GM21447 (cell line): ENCODE data around the gene KCNMB1.

ENCODE experiments used
- ATAC-seq: cut with Tn5 transposase; IDR thresholded peaks from one replicate; pipeline ENCODE4 v1.9.1; 2021; ENCODE audit not compliant: unreplicated experiment

KCNMB1 gene

DNA sequence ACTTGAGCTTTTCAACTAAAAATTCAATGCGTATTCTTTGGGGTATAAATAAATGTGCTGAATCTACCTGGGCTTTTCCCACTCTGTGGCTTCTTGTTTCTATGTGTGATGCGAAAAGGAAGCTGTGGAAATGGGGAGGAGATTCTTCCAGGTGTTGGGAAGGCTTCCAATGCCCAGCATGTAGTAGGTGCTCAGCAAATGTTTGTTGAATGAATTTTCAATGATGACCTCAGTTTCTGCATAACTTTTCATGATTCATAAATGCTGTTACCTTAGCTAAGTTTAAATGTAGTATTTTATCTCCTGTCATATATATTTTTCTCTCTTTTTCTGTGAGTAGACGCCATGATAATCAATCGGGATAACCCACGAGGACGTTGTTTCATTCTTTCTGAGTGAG lies 25.6 kb upstream of the KCNMB1 start:
- ATAC-seq = no peak

DNA sequence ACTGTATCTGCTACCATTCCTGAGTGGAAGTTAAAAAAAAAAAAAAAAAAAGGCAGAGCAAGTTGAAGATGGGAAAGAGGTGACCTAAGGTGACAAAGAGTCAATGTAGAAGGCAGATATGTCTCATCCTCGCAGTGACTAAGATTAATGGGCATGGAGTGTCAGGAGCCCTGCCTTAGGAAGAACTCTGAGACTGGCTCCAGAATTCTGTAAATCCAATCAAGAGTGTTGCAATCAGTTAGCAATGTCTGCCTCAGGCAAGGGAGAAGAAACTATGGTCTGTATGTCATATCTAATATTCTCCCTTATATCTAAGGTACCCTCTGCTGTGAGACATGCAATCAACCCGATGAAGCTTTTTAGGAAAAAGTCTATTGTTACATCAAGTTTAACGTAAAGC lies 24.7 kb upstream of the KCNMB1 start:
- ATAC-seq = no peak

DNA sequence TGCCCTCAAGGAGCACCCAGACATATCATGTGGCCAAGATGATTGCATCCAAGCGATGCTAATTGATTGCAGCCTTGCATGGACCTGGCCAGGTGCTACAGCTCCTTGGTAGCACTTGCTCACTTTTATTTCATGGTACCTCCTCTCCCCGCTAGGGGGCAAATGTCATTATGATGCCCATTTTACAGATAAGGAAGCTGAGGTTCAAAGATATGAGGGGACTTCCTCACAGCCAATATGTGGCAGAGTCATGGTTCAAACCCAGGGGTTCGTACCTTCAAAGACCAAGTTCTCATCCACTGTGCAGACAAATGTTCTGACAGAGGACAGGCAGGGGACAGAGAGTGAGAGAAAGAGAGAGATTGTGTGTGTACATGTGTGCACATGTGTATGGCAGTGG lies 21.9 kb upstream of the KCNMB1 start:
- no peak for ATAC-seq

- ATAC-seq = no peak
These were observed 21.2 kb upstream of the KCNMB1 start for GRCh38 chr5:170410401-170410800.

- ATAC-seq = no peak
These were observed 19.9 kb upstream of the KCNMB1 start for GRCh38 chr5:170408877-170409660.

DNA sequence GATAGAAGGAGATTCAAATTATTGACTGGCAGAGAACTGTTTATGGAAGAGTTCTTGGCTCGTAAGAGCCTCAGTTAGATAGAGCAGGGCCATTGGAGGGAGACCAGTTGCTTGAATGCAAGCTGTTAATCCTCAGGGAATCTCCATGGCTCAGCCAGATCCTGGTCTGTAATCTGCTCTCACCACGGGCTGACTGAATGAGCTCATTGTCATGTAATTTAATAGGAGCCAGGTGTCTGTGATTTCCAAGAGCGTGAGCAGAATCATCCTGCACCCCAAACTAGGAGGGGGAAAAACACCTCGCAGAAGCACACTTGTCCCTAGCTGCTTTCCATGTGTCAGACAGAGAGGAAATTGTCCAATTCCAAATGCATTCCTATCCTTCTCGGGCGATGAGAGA lies 19.1 kb upstream of the KCNMB1 start:
- no peak for ATAC-seq

- ATAC-seq = no peak
These were observed 17.9 kb upstream of the KCNMB1 start for GRCh38 chr5:170407062-170407461.

DNA sequence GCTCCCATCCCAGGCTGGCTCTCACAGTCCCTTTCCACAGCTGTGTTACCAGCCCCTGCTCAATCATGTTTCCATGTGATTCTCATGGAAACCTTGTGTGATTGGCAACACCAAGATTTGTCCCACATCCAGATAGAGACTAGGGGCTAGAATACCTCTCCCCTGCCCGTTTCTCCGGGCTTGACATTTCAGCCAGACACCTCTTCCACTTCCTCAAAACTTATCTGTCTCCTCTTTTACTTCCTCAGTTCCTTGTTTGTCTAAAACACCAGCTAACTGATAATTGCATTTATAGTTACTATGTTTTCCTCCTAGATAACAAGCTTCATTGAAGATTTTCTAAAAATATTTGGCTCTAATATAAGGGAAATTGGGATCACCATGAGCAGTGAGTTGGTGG lies 16.6 kb upstream of the KCNMB1 start:
- no peak for ATAC-seq

DNA sequence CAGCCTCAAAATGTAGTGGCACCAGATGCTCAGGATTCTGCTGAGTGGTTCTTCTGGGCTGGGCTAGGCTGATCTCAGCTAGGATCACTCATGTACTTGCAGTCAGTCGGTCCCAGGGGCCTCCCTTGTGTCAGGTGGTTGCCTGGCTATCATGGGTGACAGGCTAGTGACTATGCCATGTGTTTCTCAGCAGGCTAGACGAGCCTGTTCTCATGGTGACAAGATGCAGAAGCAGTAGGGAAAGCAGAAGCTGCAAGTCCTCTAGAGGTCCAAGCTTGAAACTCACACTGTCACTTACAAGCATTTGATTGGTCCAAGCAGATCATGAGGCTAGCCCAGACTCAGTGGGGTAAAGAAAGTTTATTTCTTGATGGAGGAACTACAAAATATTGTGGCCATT lies 15.2 kb upstream of the KCNMB1 start:
- ATAC-seq = no peak

DNA sequence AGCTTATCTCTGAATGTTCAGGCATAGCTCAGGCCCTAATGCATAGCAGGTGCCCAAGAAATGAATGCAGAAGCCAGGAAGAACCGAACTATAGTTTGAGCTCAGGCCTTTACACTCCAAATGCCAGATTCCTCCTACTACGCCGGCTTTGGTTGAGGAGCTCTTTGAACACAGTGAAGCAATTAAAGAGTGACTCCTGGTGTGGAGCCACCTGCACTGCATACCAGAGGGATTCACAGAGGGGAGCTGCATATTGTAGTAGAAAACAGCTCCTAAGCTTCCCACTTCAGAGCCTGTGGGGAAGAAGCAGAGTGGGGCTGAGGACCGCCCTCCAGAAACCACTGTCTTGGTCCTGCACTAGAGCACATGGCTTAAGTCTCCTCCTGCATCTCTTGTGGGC lies 14.5 kb upstream of the KCNMB1 start:
- no peak for ATAC-seq

DNA sequence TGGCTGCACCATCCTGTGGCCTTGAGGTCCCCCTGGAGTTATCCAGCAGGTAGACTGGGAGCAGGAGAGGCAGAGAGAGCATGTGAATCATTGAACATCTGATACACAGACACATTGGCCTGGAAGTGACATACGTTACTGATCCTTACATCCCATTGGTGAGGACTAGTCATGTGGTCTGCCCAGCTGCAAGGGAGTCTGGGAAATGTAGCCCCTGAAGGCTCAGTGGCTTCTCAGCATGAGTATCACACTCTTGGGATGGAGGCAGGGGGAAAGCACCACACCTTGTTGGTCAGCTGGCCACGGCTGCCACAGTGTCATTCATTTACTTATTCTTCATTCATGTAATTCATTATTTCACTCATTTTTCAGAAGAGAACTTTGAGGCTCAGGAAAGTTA lies 13.3 kb upstream of the KCNMB1 start:
- ATAC-seq = no peak

DNA sequence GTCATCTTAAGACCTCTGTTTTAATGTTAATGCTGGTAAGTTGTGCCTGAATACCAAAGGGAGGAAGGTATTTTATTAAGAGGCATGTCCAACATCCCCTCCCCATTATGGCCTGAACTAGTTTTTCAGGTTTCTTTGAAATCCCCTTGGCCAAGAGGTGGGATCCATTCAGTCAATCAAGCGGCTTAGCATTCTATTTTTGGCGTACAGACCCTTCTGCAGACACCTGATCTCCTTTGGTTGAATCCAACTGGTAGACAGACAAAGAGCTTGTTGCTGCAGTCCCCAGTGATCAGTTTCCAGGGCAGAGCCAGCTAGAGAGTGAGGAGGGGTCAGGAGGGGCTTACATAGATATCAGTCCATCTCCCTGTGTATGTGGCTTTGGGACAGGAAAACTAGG lies 7.9 kb upstream of the KCNMB1 start:
- no peak for ATAC-seq

GRCh38 chr5:170393958-170394357 lies 4.8 kb upstream of the KCNMB1 start:
- no peak for ATAC-seq

GRCh38 chr5:170393235-170393634 lies 4.1 kb upstream of the KCNMB1 start:
- ATAC-seq = no peak

DNA sequence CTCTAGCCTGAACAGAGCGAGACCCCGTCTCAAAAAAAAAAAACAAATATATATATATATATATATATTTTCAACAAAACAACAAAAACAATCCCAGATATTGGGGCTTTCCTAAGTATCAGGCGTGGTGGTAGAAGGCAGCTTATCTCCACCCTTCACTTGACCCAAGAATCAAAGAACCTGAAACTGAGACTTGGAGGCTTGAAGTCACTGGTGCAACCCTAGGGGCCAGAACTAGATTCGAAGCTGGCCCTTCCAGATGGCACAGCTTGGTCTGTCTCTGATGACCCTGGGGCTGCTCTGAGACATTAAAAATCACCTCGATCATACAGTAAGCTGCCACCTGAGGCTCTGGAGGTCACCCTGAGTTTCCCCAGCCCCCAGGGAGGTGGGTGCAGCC lies 1.3 kb upstream of the KCNMB1 start:
- ATAC-seq = no peak

- no peak for ATAC-seq
These were observed 354 bp upstream of the KCNMB1 start for GRCh38 chr5:170389550-170389892.

DNA sequence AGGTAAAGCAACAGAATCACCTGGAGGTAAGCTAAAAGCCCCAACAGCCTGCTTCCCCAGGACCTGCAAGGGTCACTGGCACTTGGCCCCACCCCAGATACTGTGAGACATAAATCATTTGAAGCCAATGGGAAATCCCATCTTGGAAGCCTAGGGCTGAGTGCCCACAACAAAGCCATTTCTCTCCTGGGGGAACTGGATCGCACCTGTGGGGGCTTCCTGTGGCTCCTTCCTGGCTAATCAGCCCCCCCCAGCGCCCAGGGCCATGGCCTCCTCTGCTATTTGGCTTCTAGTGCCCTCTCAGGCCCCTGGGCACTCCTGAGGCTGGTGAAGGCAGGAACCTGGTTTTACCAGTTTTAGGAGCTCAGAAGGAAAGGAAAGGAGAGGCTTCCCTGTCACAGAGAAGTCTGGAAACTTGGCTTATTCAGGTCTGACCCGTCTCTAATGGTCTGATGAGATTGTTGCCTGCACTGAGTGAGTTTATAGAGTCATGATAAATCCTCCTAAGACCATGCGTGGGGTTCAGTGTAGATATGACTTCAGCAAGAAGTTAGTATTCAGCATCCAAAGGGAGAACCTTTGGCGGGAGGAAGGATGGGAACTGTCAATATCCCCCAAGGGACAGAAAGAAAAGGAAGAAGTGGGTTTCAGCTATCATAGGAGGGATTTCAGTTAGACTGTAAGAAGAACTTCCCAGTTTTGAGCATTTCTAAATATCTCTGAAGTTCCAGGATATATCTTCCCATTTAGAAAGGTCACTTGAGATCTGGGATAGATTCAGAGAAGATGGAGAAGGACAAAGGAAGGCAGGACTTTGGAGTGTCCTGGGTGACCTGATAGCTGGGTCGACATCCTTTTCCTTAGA lies 1.2 kb downstream of the KCNMB1 start:
- ATAC-seq = no peak

DNA sequence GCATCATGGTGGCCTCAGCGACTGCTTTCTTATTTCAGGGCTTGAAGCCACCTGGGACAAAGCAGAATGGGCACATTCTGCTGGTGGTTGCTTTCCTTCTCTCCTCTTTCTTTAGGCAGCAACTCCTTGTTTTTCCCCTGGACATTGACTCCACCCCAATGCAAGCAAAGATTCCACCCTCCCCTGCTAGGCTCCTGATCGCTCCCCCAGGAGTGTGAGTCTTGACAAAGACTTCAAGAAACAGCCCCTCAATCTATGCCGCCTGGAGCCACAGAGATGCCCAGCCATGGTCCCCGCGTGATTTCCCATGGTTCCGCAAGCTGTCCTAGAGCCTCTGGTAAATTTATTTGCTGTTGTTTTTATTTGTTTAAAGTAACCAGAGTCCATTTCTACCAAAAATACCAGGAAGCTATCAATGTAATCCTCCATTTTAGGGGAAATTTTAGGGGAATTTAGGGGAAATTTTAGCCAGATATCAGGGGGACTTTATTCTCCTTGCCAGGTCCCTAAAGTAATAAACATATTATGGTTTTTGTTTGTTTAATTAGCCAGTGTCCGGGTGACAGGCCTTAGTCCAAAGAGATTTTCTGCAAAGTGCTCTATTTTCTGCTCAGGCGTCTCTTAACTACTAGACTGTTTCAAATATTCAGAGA lies 2.3 kb downstream of the KCNMB1 start:
- no peak for ATAC-seq

DNA sequence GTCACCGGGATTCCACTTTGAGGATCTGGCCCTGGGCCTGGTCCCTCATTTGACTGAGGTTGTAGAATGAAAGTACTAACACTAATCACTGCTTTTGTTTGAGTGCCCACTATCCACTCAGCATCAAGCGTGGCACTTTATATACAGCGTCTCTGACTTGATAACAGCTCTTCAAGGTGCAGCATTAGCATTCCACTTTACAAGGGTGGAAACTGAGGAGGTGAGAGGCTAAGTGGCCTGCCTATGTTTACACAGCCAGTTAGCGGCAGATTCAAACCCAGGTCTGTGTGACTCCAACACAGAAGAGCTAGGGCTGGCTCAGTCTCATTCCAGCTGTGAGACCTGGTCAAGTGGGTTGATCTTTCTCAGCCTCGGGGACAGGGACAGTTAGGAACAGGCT lies 5.9 kb downstream of the KCNMB1 start:
- ATAC-seq = no peak

DNA sequence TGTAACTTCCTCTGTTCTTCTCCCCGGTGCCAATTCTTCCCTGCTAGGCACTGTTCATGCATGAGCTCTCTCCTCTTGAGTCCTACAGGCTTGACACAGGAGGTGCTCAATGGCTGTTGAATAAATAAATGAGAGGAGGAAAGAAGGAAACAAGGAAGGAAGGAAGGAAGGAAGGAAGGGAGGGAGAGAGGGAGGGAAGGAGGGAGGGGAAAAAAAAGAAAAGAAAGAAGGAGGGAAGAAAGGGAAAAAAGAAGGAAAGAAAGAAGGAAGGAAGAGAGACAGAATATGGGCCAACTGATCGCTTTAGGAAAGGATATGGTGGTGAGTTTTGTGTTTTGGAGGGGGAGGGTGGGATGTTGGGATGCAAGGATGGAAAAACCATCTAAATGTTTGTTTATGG lies 6.4 kb downstream of the KCNMB1 start:
- ATAC-seq = no peak

DNA sequence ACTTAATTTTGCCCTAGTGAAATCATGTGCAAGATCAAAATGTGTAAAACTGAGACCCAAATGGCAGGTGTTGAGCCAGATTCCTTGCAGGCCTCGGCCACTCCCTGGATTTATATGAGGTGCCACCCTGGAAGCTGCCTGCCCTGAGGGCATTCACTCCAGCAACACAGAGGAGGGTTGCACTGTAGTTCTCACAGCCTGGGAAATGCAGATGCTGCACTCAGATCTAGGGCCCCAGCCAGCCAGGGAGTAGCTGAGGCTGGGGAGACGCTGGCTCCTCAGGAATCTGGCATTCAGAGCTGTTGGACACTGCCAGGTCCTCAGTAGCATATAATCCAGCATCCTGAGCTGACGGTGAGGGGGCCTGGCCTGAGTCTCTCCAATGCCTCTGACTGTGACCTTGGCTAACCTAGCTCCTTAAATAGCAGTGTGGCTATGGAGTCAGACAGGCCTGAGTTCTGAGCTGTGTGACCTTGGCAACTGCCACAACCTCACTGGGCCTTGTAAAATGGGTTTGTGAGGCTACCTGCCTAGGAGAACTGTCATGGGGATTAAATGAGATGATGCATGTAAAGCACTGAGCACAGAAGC lies 8.7 kb downstream of the KCNMB1 start:
- no peak for ATAC-seq

DNA sequence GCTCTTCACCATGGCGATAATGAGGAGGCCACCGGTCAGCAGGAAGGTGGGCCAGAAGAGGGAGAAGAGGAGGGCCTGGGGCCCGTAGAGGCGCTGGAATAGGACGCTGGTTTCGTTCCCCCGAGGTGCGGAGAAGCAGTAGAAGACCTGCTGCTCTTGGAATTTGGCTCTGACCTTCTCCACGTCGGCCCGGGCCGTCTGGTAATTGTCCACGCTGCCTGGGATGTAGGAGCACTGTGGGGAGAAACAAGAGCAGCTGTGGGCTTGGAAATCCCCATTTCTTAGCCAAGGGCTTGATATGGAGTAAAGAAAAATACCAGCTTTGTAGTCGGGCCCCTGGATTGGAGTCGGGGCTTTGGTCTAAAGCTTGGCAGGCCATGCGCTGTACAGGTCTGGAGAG lies 10.4 kb downstream of the KCNMB1 start:
- ATAC-seq = no peak
